ENCODE results near the gene PSPH.
"Not testable (repeated sequence)": the region's sequence is repeated elsewhere in the genome, so short reads cannot be mapped to it uniquely, and the experiment has no call there.

Gene PSPH

DNA sequence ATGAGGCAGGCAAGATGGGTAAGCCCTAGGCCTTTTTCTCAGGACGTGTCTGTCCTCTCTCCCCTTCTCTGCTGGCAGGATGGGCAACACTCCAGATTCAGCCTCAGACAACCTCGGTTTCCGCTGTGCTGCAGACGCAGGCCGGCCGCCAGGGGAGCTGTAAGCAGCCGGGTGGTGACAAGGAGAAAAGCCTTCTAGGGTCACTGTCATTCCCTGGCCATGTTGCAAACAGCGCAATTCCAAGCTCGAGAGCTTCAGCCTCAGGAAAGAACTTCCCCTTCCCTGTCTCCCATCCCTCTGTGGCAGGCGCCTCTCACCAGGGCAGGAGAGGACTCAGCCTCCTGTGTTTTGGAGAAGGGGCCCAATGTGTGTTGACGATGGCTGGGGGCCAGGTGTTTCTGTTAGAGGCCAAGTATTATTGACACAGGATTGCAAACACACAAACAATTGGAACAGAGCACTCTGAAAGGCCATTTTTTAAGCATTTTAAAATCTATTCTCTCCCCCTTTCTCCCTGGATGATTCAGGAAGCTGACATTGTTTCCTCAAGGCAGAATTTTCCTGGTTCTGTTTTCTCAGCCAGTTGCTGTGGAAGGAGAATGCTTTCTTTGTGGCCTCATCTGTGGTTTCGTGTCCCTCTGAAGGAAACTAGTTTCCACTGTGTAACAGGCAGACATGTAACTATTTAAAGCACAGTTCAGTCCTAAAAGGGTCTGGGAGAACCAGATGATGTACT lies 28.4 kb upstream of the PSPH start:
- TF ChIP-seq GATA1 (IDR thresholded peaks at IDR 0.05; ENCODE audit: low read depth, low read length) (no peak), POLR2A (IDR thresholded peaks at IDR 0.05; ENCODE audit: low read length) (no peak)
- DNase-seq, result no peak

DNA sequence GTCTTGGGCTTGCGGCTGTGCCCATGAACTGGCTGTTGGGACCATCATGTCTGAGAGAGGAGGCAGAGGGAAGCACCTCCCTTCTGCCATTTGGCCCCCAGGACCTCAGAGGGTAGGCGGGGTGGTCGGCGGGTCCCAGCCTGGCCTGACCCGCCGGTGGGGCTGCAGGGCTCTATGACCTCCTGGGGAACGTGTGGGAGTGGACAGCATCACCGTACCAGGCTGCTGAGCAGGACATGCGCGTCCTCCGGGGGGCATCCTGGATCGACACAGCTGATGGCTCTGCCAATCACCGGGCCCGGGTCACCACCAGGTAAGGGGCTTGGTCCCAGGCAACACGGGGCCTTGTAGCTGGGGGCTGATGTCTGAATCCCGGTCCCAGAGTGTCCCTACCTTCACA lies 27.0 kb upstream of the PSPH start:
- no peak for DNase-seq
- TF ChIP-seq GATA1 (IDR thresholded peaks at IDR 0.05; ENCODE audit: low read depth, low read length) (no peak), POLR2A (IDR thresholded peaks at IDR 0.05; ENCODE audit: low read length) (no peak)

DNA sequence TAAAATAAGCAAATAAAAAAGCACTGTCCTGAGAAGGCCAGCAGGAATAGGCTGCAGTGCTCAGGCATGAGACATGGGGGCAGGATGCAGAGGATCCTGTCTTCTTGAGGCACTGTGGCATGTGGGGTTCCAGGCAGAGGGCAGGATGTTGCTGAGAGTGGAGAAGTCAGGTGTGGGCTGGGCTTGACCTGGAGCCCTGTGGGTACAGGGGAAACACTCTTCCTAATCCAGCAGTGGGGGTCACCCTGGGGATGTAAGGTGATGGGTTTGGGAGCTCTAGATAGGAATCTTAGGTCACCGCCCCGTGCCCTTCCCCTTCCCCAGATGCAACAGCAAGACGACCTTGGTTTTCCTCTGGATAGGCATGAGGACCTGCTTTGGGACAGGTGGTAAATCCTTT lies 26.4 kb upstream of the PSPH start:
- TF ChIP-seq POLR2A (IDR thresholded peaks at IDR 0.05; ENCODE audit: low read length), result no peak
- TF ChIP-seq GATA1 (IDR thresholded peaks at IDR 0.05; ENCODE audit: low read depth, low read length), result no peak

DNA sequence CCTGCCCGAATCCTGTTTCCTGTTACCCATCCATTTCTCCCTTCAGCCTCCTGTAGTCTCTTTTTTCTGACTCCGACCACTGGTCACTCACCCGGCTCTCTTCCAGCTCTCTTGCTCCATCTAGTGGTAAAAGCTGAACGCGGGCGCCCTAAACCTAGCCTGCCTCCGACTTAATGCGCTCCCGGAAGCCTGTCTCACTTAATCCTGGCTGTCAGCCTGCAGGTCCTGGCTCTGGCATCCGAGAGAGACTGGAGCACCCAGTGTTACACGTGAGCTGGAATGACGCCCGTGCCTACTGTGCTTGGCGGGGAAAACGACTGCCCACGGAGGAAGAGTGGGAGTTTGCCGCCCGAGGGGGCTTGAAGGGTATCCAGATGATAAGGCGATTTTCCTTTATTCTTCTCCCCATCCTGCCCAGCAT lies 23.1 kb upstream of the PSPH start:
- TF ChIP-seq POLR2A (IDR thresholded peaks at IDR 0.05; ENCODE audit: low read length) (no peak), GATA1 (IDR thresholded peaks at IDR 0.05; ENCODE audit: low read depth, low read length) (no peak)
- peak; percentile 71 to 82 for DNase-seq

More for the DNA sequence above, 26.4 kb upstream of the PSPH start:
- DNase-seq, result no peak

DNA sequence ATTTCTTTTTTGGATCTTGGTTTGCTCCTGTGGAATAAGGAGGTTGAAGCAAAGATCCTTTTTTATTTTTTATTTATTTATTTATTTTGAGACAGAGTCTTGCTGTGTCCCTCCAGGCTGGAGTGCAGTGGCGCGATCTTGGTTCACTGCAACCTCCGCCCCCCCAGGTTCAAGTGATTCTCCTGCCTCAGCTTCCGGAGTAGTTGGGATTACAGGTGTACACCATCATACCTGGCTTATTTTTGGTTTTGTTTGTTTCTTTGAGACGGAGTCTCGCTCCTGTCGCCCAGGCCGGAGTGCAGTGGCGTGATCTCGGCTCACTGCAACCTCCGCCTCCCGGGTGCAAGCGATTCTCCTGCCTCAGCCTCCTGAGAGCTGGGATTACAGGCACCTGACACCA lies 15.1 kb upstream of the PSPH start:
- not testable (repeated sequence) for DNase-seq

DNA sequence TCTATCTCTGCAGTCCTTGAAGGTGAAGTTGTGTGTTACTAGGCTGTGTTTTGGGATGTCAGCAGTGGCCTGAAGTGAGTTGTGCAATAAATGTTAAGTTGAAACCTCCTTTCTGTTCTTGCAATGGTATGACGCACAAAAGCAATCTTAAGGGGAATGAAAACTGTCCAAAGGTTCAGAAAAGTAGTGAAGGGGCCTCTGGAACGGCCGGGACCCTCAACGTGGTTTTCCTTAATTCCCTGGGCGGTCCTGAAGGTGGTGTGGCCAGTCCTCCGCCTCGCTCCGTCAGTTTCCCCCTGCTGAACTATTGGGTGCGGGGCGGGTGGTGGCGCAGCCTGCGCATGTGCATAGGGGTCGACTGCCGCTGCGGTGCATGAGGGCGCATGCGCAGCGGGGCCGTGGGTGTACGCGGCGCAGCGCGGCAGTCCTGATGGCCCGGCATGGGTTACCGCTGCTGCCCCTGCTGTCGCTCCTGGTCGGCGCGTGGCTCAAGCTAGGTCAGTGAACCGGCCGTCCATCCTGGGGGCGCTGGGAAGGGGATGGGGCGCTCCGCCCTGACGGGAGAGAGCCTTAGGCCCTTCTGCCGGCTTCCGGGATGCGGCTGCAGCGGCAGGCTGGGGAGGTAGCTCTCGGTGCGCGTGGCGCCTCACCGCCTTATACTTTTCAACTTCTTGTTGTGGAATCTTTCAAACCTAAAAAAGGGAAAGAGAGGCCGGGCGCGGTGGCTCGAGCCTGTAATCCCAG lies 12.8 kb upstream of the PSPH start, which contains the start of gene SUMF2:
TSS of gene SUMF2 (plus strand) at position 405 of the 744 bp plus-strand sequence. CDS start at position 431, 26 bp downstream.
- TF ChIP-seq GATA1 (IDR thresholded peaks at IDR 0.05; ENCODE audit: low read depth, low read length) (no peak), POLR2A (IDR thresholded peaks at IDR 0.05; ENCODE audit: low read length) (peak; percentile 93)
- peak; percentile 90 to 94 for DNase-seq

DNA sequence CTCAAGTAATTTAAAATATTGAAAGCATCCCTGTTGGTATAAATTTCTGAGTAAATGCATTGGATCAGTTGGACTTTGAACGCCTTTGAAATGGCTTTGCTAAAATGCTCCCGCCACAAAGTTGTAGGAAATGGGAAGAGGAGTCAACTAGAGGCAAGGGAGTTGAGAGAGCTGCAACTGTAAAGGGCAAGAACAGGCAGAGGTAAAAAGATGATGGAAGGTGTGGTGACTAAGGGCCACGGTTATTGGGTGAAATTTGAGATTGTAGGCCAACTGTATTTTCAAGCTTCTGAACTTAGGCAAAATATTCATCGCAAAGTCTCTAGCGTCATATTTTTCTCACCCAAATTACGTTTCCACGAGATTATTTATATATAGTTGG lies 12.2 kb upstream of the PSPH start:
- no peak for DNase-seq
- TF ChIP-seq GATA1 (IDR thresholded peaks at IDR 0.05; ENCODE audit: low read depth, low read length) (no peak), POLR2A (IDR thresholded peaks at IDR 0.05; ENCODE audit: low read length) (no peak)

DNA sequence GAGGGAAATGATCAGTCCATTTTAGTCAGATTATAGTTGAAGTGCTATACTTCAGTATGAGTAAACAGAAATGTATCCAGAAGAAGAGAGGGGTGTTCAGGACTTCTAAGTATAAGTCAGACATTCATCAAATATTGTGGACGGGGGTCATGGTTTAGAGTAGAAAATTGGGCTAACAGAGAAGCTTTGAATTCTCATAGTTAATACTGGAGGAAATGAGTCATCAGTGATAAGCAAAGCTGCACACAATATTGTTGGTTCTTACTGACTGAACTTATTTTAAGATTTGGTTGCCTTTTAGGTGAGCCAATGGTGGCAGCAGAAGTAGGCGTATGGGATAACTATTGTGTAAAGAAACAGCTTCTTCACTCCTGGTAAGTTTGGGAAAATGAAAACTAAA lies 11.1 kb upstream of the PSPH start:
- no peak for TF ChIP-seq POLR2A (IDR thresholded peaks at IDR 0.05; ENCODE audit: low read length)
- TF ChIP-seq GATA1 (IDR thresholded peaks at IDR 0.05; ENCODE audit: low read depth, low read length), result no peak
- peak in 1 of 2 experiments; percentile 23 for DNase-seq

DNA sequence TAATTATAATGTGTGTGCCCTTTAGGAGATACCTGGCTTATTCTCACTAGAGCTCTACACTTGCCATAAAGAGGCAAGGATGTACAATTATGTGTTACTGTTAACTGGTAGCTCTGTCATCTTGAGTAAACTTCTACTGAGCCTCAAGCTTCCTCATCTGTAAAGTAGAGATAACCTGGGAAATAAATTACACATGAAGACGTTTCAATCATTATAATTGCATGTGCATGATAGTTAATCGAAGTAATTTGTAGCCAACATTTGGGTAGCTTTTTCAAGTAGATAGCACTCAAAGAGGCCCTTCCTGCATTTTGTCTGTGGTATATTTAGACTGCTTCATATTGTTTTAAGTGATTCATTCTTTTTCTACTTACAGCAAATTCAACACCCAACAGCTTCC lies 2.7 kb upstream of the PSPH start:
- TF ChIP-seq POLR2A (IDR thresholded peaks at IDR 0.05; ENCODE audit: low read length) (no peak), GATA1 (IDR thresholded peaks at IDR 0.05; ENCODE audit: low read depth, low read length) (no peak)
- no peak for DNase-seq

DNA sequence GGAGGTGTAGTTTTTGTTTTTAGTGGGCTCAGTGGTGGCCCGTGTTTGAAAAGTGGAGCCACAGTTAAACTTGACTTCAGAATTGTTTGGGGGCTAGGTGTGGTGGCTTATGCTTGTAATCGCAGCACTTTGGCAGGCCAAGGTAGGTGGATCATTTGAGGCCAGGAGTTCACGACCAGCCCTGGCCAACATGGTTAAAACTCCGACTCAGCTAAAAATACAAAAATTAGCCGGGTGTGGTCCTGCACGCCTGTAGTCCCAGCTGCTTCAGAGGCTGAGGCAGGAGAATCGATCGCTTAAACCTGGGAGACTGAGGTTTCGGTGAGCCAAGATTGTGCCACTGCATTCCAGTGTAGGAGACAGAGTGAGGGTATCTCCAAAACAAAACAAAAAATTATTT lies 2.1 kb upstream of the PSPH start:
- no peak for DNase-seq

DNA sequence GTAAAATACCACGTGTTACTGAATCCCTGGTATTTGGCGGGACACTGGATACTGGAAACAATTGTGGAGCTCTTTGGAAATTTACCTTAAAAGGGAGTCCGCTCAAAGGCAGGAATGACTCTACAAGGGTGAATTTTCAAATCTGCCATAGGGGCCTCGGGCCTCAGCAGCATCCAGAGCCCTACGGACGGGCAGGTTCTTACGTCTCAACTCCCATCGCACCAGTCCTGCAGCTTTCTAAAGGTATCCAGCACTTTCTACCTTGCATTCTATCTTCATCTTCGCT lies 248 bp downstream of the PSPH start:
- DNase-seq, result no peak
- TF ChIP-seq POLR2A (IDR thresholded peaks at IDR 0.05; ENCODE audit: low read length) (no peak), GATA1 (IDR thresholded peaks at IDR 0.05; ENCODE audit: low read depth, low read length) (no peak)

More for the DNA sequence above, 2.1 kb upstream of the PSPH start:
- no peak for TF ChIP-seq GATA1 (IDR thresholded peaks at IDR 0.05; ENCODE audit: low read depth, low read length)
- no peak for TF ChIP-seq POLR2A (IDR thresholded peaks at IDR 0.05; ENCODE audit: low read length)

DNA sequence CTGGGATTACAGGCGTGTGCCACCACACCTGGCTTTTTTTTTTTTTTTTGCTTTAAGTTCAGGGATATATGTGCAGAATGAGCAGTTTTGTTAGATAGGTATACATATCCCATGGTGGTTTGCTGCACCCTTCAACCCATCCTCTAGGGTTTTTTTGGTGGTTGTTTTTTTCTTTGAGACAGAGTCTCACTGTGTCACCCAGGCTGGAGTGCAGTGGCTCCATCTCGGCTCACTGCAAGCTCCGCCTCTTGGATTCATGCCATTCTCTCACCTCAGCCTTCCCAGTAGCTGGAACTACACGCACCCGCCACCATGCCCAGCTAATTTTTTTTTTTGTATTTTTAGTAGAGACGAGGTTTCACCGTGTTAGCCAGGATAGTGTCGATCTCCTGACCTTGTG lies 2.5 kb downstream of the PSPH start:
- DNase-seq, result peak in 1 of 2 experiments; percentile 12

DNA sequence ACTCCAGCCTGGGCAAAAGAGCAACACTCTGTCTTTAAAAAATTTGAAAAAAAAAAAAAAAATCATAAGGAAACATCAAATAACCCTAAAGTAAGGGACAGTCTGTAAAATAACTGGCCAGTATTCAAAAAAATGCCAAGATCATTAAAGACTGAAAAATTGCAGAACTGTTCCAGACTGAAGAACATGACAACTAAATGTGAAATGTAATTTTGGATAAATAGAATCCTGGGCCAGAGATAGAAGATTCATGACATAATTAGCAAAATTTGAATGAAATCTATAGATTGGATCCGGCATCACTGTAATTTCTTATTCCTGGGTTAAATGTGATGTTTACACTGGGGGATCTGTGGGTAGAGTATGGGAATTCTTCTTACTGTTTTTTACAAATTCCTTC lies 3.0 kb downstream of the PSPH start:
- TF ChIP-seq GATA1 (IDR thresholded peaks at IDR 0.05; ENCODE audit: low read depth, low read length) (no peak), POLR2A (IDR thresholded peaks at IDR 0.05; ENCODE audit: low read length) (no peak)
- DNase-seq, result no peak

DNA sequence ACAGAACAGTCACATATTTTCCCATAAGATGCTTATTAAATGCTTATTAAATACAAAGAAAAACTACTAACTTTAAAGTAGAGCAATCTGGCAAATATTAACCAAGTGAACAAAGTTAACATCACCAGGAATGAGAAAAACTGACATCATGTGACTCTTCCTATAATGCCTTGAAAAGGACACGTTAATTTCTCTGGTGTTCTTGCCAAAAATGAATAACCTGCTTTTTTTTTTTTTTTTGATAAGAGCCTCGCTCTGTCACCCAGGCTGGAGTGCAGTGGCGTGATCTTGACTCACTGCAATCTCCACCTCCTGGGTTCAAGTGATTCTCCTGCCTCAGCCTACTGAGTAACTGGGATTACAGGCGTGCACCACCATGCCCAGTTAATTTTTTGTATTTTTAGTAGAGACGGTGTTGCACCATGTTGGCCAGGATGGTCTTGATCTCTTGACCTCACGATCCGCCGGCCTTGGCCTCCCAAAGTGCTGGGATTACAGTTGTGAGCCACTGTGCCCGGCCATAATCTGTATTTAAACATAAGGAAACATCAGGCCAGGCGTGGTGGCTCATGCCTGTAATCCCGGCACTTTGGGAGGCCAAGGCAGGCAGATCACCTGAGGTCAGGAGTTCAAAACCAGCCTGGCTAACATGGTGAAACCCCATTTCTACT lies 3.7 kb downstream of the PSPH start:
- peak; percentile 9 to 21 for DNase-seq

Measured in erythroblast (primary cell).